Activated T-cell treated with anti-CD3 and anti-CD28 coated beads for 24 hours (primary cell): ENCODE data around the gene RASGEF1C.

Source experiments
- DNase-seq: peaks from one replicate; pipeline ENCODE4 v3.0.0-alpha.2; 2020; ENCODE audit warnings: low read depth

RASGEF1C gene

GRCh38 chr5:180159756-180160155 is 49.3 kb downstream of the RASGEF1C start:
- no peak for DNase-seq

- no peak for DNase-seq
Observed at GRCh38 chr5:180157866-180158265, 51.1 kb downstream of the RASGEF1C start.

DNA sequence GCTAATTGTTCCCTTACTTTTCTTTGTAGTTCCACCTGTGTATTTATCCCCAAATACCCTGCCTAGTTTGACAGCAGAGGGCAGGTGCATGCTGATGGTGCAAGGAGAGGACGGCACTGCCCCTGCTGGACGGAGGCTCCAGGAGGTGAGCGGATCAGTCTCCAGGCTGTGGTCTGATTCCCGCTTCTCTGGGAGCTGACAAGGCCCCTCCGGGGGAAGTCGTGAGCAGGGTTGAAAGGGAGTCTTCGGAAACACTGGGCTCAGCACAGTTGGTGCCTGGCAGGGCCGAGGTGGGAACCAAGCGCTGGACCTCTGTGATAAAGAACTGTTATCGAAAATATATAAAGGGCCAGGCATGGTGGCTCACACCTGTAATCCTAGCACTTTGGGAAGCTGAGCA is 52.9 kb downstream of the RASGEF1C start:
- no peak for DNase-seq

GRCh38 chr5:180155365-180155926 is 53.6 kb downstream of the RASGEF1C start:
- DNase-seq: no peak

DNA sequence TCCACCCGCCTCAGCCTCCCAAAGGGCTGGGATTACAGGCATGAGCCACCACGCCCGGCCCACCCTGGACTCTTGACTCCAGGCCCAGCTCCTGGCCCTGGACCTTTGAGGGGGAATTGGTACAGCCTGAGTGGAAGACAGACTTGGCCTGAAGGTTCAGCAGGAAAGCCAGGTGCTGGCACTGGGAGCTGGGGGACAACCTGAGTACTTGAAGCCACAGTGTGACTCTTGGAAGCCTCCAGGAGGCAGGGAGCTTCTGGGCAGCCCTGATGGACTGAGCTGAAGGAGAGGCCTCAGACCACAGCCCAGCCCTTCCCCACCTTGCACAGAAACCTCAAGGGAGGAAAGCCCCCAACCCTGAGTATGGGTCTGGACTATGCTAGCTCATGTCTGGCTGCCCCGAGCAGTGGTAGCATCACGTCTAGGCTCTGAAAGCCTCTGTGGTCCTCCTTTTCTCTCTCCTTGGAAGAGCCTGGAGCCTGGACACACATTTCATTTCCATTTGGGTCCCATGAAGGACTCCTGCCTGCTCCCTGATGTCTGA is 54.1 kb downstream of the RASGEF1C start:
- no peak for DNase-seq

DNA sequence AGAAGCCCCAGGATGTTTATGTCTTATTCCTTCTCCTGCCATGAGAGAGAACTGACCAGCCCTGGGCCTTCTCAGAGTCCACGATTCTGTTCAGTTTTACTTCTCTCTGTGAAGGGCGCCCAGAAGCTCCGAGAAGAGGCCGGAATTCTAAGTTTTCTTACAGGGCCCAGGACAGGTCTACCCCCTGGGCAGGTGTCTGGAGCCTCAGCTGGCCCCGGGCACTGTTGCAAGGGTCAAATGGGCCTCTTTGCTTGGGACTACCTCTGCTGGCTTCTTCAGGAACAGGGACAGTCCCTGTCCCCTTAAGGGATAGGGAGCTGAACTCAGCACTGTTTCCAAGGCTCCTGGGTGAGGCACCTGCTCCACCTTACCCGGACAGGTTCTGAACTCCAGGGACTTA is 55.0 kb downstream of the RASGEF1C start:
- no peak for DNase-seq

- DNase-seq: no peak
Observed at GRCh38 chr5:180153099-180153498, 55.9 kb downstream of the RASGEF1C start.

GRCh38 chr5:180143656-180144364 is 65.2 kb downstream of the RASGEF1C start:
- no peak for DNase-seq

GRCh38 chr5:180142824-180143610 is 66.0 kb downstream of the RASGEF1C start:
- no peak for DNase-seq

DNA sequence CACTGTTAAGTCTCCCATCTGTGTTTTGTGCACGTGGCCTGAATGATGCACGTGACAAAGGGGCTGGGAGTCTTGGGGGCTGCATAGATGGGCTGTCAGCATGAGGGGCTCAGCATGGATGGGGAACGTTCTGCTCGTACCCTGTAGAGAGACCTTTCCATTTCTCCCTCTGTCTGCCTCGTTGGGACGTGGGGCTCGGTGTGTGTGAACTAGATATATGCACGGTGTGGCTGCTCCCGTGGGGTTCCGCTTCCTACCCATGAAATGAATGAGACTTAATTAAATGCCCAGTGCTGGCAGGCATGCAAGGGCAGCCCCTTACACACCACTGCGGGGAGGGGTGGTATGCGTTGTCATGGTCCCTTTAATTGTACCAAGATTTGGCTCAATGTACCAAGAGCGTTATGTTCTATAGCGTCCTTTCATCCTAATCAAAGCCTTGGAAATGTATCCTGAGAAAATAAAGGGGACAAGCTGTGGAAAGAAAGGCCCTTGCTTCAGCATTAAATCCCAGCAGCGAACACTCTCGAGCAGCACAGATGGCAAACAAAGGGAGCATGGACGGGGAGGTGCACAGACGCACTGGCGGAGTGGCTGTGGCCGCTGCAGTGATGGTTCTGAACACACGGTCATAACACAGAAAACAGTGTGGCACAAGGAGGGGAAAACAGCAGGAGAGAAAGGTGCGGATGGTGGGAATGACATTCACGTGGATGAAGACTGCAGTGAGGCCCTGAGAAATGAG is 66.8 kb downstream of the RASGEF1C start:
- no peak for DNase-seq

GRCh38 chr5:180141068-180141660 is 67.8 kb downstream of the RASGEF1C start:
- DNase-seq: no peak

DNA sequence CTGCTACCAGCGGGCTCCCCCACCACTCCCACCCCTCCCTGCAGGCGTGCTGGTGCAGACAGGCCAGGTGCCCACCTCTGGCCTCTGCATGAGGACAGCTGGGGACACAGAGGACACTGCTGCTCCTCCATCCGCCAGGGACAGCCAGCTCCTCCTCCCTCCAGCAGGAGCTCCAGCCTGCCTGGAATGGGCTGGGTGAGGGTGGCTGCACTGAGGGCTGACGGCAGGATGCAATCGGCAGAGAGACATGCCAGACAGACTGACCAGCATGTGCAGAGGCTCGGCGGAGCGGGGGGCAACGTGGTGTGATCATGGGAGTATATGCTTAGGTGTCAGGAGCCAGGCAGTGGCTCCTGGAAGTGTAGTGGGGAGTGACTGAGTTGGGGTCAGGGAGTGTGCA is 68.4 kb downstream of the RASGEF1C start:
- DNase-seq: no peak

GRCh38 chr5:180140079-180140554 is 68.9 kb downstream of the RASGEF1C start:
- no peak for DNase-seq

DNA sequence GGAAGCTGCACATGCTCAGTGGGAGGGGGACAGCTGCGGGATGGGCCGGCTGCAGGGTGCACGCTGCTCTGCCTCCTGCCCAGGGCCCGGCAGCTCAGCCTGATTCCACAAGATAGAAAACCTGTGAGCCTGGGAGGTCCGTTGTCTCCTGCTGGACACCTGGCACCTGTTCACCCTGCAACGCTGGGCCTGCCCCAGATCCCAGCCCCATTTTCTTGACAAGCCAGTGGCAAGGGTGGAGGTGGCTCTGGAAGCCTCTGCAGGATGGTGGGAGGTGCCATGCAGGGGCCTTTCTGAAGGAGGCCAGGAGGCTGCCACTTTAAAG is 69.3 kb downstream of the RASGEF1C start:
- DNase-seq: no peak

GRCh38 chr5:180138976-180139730 is 69.9 kb downstream of the RASGEF1C start:
- no peak for DNase-seq

DNA sequence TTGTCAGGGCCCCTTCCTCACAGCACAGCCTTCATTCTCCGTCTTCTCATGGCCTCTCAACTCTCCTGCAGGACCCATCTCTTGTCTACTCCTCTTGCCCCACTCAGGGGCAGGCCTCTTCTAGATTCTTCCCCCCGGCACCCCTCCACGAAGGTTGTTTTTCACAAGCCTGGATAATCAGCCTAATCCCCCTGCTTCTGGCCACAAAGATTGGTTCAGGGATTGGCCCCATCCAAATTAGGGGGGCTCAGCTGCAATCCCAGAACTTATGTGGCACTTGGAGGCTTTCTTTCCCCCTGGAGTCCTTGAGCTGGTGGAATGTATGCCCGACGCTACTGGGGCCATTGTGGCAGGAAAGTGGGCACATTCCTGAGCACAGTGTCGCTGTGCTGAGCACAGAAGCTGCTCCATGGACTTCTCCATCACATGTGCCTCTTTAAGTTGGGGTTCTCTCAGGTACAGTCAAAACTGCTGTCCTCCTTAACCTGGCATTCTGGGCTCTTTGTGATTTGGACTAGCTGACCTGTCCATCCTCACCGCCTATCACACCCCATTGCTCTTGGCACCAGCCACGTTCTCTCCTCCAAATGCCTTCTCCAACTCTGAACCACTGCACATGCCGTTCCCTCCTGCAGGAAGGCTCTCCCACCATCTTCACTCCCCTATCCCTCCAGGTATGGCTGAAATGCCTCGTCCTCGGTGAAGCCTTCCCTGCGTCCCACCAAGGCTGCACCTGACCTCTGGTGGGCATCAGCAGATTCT is 70.6 kb downstream of the RASGEF1C start:
- DNase-seq: no peak

DNA sequence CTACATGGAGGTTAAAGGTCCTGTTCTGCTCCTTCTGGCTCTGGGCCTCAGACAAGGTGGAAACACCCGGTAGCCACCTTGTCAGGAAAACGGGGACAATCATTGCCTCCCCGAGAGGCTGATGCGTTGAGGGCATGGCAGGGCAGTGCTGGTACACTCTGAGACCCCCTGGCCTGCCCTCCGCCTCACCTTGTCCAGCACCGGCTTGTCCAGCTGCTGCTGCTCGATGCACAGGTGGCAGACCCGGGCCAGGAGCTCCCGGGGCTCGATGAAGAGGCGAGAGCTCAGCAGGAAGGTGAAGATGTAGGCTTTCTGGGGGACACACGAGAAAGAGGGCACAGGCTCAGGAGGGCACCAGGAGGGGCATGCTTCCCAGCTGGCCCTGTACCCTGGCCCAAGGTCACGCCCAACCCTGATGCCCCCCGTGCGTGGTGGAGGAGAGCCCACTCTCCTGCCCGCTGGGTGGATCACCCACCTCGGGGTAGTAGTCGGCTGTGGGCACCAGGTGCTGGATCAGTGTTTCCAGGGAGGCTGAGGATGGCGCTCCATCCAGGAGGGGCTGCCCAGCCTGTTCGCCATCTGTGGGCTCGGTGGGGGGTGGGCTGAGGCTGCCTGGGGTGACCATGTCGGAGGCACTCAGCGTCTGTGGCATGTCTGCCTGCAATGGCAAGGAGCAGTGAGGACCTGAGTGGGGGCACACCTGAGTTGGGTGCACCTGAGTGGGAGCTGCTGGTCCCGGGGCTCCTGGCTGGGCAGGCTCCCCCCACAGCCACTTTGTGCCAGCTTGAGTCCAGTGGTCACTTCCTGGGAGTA is 71.4 kb downstream of the RASGEF1C start:
- no peak for DNase-seq

- DNase-seq: no peak
Observed at GRCh38 chr5:180136630-180137381, 72.2 kb downstream of the RASGEF1C start.
